Erythroblast (primary cell): Measurements from ENCODE around the gene MAPK6.

ENCODE experiments used
- GATA1 ChIP-seq: IDR thresholded peaks from 2 replicates; pipeline ENCODE4 v1.6.1; 2011; ENCODE audit warnings: low read depth, mild to moderate bottlenecking, control low read depth, low read length, moderate library complexity
- POLR2A ChIP-seq: IDR thresholded peaks from 2 replicates; pipeline ENCODE4 v1.6.1; 2011; ENCODE audit warnings: mild to moderate bottlenecking, low read length

DNA sequence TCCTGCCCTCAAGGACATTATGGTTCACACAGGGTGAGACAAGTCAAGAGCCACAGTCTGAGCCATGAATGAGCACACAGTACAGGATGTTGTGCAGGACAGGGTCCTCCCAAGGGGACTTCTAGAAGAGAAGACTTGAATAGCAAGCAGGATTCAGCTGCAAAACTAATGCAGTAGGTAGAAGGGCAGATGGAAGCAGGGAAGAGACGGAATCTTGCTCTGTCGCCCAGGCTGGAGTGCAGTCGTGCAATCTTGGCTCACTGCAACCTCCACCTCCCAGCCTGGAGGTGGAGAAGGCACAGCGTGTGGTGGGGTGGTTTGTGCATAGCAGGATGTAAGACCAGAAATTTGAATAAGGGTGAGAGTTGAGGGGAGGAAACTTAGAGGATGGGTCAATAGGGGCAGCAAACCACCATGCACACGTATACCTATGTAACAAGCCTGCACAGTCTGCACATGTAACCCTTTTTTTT is 85.5 kb downstream of the MAPK6 start:
- no peak for TF ChIP-seq POLR2A
- no peak for TF ChIP-seq GATA1
